Measurements from ENCODE around the gene TASOR2.
A peak's percentile ranks its signal among the peaks of the same experiment; 100 is the strongest.

The TASOR2 gene

GRCh38 chr10:5663692-5664427 is 20.8 kb upstream of the TASOR2 start:
- Histone ChIP-seq H2AK5ac (ENCODE audit: low read depth, low read length) (no peak overlapping the region), H3K4ac (ENCODE audit: low read length) (no peak overlapping the region), H3K79me1 (ENCODE audit: low read depth, low read length) (peaks cover 4% of the 10 kb centered on the region), H3K23ac (ENCODE audit: low read depth, low read length, poor library complexity) (no peak overlapping the region), H3K27me3 (ENCODE audit: control insufficient read depth in 3 of 3, insufficient read depth in 3 of 3, low read depth in 1 of 3, low read length in 3 of 3) (peaks cover 0 to 10% (median 7%) of the 10 kb centered on the region in 3 experiments), H3K9me3 (replicated peaks in 1 of 2; ENCODE audit: control insufficient read depth in 2 of 2, insufficient read depth in 1 of 2, low read depth in 1 of 2, low read length in 2 of 2) (peaks cover 0 to 2% of the 10 kb centered on the region in 2 donors), H3K9ac (ENCODE audit: low read depth, low read length, poor library complexity) (no peak overlapping the region), H2BK5ac (ENCODE audit: low read length) (no peak overlapping the region), H3K18ac (ENCODE audit: low read length) (peak overlapping the region; percentile 46), H2BK12ac (ENCODE audit: low read length) (no peak overlapping the region), H2AFZ (ENCODE audit: low read length) (no peak overlapping the region), H3K14ac (ENCODE audit: low read length) (no peak overlapping the region), H3K4me2 (ENCODE audit: insufficient read depth, low read length, poor library complexity, severe bottlenecking) (no peak overlapping the region), H4K8ac (ENCODE audit: low read depth, low read length) (no peak overlapping the region), H2BK15ac (ENCODE audit: low read length) (no peak overlapping the region), H3K36me3 (replicated peaks in 1 of 2; ENCODE audit: control insufficient read depth in 2 of 2, insufficient read depth in 2 of 2, low read length in 2 of 2) (no peaks in the 10 kb centered on the region), H3K4me1 (ENCODE audit: control insufficient read depth in 2 of 2, insufficient read depth in 1 of 2, low read depth in 1 of 2, low read length in 2 of 2) (peaks cover 7 to 15% of the 10 kb centered on the region in 2 donors), H3K4me3 (ENCODE audit: low read length in 2 of 2) (no peak overlapping the region), H2BK120ac (ENCODE audit: low read depth, low read length) (no peak overlapping the region), H3K27ac (replicated peaks; ENCODE audit: low read length) (no peak overlapping the region), H4K91ac (ENCODE audit: low read depth, low read length, poor library complexity) (no peak overlapping the region)
- WGBS, 2 donors (ENCODE audit: extremely low coverage in 2 of 2, insufficient read length in 2 of 2, insufficient replicate concordance in 1 of 2), result no CpG with 5 or more reads among the region's 12 CpGs
- no peak for DNase-seq (ENCODE audit: low spot score)

GRCh38 chr10:5665373-5666007 is 19.1 kb upstream of the TASOR2 start:
- H2BK12ac ChIP-seq (ENCODE audit: low read length), result no peak overlapping the region
- H3K36me3 ChIP-seq (replicated peaks in 1 of 2; ENCODE audit: control insufficient read depth in 2 of 2, insufficient read depth in 2 of 2, low read length in 2 of 2), result no peaks in the 10 kb centered on the region
- peak overlapping the region; percentile 97 for H3K18ac ChIP-seq (ENCODE audit: low read length)
- no peak overlapping the region for H4K8ac ChIP-seq (ENCODE audit: low read depth, low read length)
- no peak overlapping the region for H3K4ac ChIP-seq (ENCODE audit: low read length)
- peaks cover 4% of the 10 kb centered on the region for H3K79me1 ChIP-seq (ENCODE audit: low read depth, low read length)
- no peak overlapping the region for H2BK5ac ChIP-seq (ENCODE audit: low read length)
- H2BK15ac ChIP-seq (ENCODE audit: low read length), result peak overlapping the region; percentile 92
- H2BK120ac ChIP-seq (ENCODE audit: low read depth, low read length), result no peak overlapping the region
- peak overlapping the region; percentile 80 for H3K4me2 ChIP-seq (ENCODE audit: insufficient read depth, low read length, poor library complexity, severe bottlenecking)
- no CpG with 5 or more reads among the region's 9 CpGs for WGBS, 2 donors (ENCODE audit: extremely low coverage in 2 of 2, insufficient read length in 2 of 2, insufficient replicate concordance in 1 of 2)
- H3K23ac ChIP-seq (ENCODE audit: low read depth, low read length, poor library complexity), result no peak overlapping the region
- H2AFZ ChIP-seq (ENCODE audit: low read length), result peak overlapping the region; percentile 92
- H4K91ac ChIP-seq (ENCODE audit: low read depth, low read length, poor library complexity), result no peak overlapping the region
- H3K27ac ChIP-seq (replicated peaks; ENCODE audit: low read length), result no peak overlapping the region
- no peak for DNase-seq (ENCODE audit: low spot score)
- H3K14ac ChIP-seq (ENCODE audit: low read length), result peak overlapping the region; percentile 97
- peaks cover 0 to 23% (median 7%) of the 10 kb centered on the region in 3 experiments for H3K27me3 ChIP-seq (ENCODE audit: control insufficient read depth in 3 of 3, insufficient read depth in 3 of 3, low read depth in 1 of 3, low read length in 3 of 3)
- H3K4me1 ChIP-seq (ENCODE audit: control insufficient read depth in 2 of 2, insufficient read depth in 1 of 2, low read depth in 1 of 2, low read length in 2 of 2), result peaks cover 5% of the 10 kb centered on the region in 2 donors
- H3K4me3 ChIP-seq (ENCODE audit: low read length in 2 of 2), result peak overlapping the region; percentile 59 to 99
- H3K9me3 ChIP-seq (replicated peaks in 1 of 2; ENCODE audit: control insufficient read depth in 2 of 2, insufficient read depth in 1 of 2, low read depth in 1 of 2, low read length in 2 of 2), result peaks cover 0 to 2% of the 10 kb centered on the region in 2 donors
- H3K9ac ChIP-seq (ENCODE audit: low read depth, low read length, poor library complexity), result peak overlapping the region; percentile 97
- peak overlapping the region; percentile 92 for H2AK5ac ChIP-seq (ENCODE audit: low read depth, low read length)

GRCh38 chr10:5666008-5666840 is 18.4 kb upstream of the TASOR2 start, which contains the start of gene ASB13:
TSS of gene ASB13 (minus strand) at chr10:5666595. CDS start at chr10:5666551, 44 bp downstream.
- DNase-seq (ENCODE audit: low spot score), result peak; percentile 56

More at GRCh38 chr10:5666008-5666840, 18.4 kb upstream of the TASOR2 start, which contains the start of gene ASB13:
- Histone ChIP-seq H3K23ac (ENCODE audit: low read depth, low read length, poor library complexity) (peak within 1 kb of the TSS; percentile 76), H3K27me3 (ENCODE audit: control insufficient read depth in 3 of 3, insufficient read depth in 3 of 3, low read depth in 1 of 3, low read length in 3 of 3) (peaks cover 0 to 27% (median 7%) of the 10 kb centered on the region in 3 experiments), H2BK120ac (ENCODE audit: low read depth, low read length) (peak within 1 kb of the TSS; percentile 47), H3K4me1 (ENCODE audit: control insufficient read depth in 2 of 2, insufficient read depth in 1 of 2, low read depth in 1 of 2, low read length in 2 of 2) (peaks cover 4 to 5% of the 10 kb centered on the region in 2 donors), H3K4me3 (ENCODE audit: low read length in 2 of 2) (peak within 1 kb of the TSS; percentile 59 to 99), H3K18ac (ENCODE audit: low read length) (peak within 1 kb of the TSS; percentile 97), H2BK15ac (ENCODE audit: low read length) (peak within 1 kb of the TSS; percentile 92), H2BK5ac (ENCODE audit: low read length) (peak within 1 kb of the TSS; percentile 53), H4K8ac (ENCODE audit: low read depth, low read length) (peak within 1 kb of the TSS; percentile 82), H3K4ac (ENCODE audit: low read length) (peak within 1 kb of the TSS; percentile 99), H2AFZ (ENCODE audit: low read length) (peak within 1 kb of the TSS; percentile 92), H3K14ac (ENCODE audit: low read length) (peak within 1 kb of the TSS; percentile 97), H3K9me3 (replicated peaks in 1 of 2; ENCODE audit: control insufficient read depth in 2 of 2, insufficient read depth in 1 of 2, low read depth in 1 of 2, low read length in 2 of 2) (peaks cover 0 to 2% of the 10 kb centered on the region in 2 donors), H3K9ac (ENCODE audit: low read depth, low read length, poor library complexity) (peak within 1 kb of the TSS; percentile 97), H3K4me2 (ENCODE audit: insufficient read depth, low read length, poor library complexity, severe bottlenecking) (peak within 1 kb of the TSS; percentile 96), H2BK12ac (ENCODE audit: low read length) (peak within 1 kb of the TSS; percentile 10), H2AK5ac (ENCODE audit: low read depth, low read length) (peak within 1 kb of the TSS; percentile 92), H3K79me1 (ENCODE audit: low read depth, low read length) (peaks cover 4% of the 10 kb centered on the region), H3K36me3 (replicated peaks in 1 of 2; ENCODE audit: control insufficient read depth in 2 of 2, insufficient read depth in 2 of 2, low read length in 2 of 2) (no peaks in the 10 kb centered on the region), H4K91ac (ENCODE audit: low read depth, low read length, poor library complexity) (no peak within 1 kb of the TSS), H3K27ac (replicated peaks; ENCODE audit: low read length) (no peak within 1 kb of the TSS)
- whole genome bisulfite sequencing, 2 donors (ENCODE audit: extremely low coverage in 2 of 2, insufficient read length in 2 of 2, insufficient replicate concordance in 1 of 2), result no CpG with 5 or more reads among the region's 112 CpGs
